Measurements from ENCODE around the gene CALM3.

The CALM3 gene

DNA sequence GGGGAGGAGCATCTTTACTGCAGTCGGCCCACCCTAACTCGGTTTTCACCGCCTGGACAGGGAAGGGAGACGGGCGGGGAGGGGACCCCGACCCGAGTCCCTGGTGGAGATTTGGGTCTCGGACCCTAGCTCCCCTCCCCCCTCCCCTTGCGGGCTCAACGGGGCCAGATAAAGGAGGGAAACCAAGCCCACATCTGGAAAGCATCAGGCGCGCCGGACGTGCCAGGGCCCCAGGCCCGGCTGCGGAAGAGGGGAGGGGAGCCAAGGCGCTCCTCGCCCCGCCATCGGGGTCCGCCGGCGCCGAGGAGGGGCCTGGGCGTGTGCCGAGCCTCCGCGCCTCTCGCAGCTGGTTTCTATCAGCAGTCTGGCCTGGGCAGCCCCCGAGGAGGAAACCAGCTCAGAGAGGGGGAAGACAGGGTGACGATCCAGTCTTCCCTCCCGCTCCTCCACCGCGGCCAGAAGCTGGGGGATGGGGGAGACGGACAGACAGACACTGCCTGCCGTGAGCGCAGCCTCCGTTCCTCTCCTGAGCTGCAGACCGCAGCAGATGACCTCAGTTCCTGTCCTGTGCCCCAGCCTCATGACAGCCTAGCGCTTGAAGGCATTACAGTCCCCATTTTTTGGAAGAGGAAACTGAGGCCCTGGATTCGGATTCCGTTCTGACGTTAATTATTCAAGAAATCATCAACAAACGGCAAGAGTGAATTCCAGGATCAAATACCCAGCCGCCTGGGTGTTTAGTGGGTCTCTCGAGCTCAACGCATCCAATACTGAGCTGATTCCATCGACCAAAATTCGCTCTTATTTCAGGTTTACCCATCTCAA lies 38.4 kb downstream of the CALM3 start:
- DNase-seq: peak in 2 of 3 experiments; percentile 66 to 68

DNA sequence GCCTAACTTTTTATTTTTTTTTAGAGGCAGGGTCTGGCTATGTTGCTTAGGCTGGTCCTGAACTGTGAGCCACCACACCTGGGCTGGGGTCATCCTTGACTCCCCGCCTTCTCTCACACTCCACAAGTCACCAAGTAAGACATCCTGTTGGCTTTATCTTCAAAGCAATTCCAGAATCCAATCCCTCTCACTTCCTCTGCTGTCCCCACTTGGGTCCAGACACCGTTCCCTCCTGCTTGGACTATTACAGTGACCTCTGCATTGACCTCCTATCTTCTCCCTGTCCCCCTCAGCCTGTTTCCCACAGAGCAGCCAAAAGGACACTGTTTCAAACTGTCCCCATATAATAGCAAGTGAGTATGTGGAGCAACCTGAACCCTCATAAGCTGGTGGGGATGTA lies 39.5 kb downstream of the CALM3 start:
- no peak for DNase-seq

DNA sequence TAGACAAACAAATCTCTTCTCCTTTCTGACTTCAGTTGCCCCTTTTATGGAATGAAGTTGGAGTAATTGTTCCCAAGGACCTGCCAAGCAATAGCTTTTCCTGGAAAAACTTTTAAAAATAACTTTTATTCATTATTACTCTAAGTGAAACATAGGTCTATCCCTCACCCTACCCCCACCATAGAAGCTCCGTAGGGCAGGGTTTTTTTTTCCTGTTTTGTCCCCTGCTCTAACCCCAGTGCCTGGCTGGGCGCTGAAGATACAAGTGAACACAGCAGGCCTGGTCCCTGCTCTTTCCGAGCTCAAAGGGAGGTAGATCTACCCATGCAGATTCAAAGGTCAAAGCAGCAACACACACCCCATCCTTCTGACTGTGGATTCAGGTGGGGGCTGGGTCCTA lies 43.6 kb downstream of the CALM3 start:
- DNase-seq: no peak

DNA sequence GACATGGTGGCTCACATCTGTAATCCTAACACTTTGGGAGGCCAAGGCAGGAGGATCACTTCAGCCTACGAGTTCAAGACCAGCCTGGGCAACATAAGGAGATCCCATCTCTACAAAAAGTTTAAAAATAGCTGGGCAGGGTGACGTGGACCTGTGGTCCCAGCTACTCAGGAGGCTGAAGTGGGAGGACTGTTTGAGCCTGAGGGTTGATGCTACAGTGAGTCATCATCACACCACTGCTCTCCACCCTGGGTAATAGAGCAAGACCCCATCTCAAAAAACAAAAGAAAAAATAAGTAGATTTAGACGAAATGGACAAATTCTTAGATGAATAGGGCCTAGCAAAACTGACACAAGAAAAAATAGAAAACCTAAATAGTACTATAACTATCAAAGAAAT lies 45.3 kb downstream of the CALM3 start:
- no peak for DNase-seq

DNA sequence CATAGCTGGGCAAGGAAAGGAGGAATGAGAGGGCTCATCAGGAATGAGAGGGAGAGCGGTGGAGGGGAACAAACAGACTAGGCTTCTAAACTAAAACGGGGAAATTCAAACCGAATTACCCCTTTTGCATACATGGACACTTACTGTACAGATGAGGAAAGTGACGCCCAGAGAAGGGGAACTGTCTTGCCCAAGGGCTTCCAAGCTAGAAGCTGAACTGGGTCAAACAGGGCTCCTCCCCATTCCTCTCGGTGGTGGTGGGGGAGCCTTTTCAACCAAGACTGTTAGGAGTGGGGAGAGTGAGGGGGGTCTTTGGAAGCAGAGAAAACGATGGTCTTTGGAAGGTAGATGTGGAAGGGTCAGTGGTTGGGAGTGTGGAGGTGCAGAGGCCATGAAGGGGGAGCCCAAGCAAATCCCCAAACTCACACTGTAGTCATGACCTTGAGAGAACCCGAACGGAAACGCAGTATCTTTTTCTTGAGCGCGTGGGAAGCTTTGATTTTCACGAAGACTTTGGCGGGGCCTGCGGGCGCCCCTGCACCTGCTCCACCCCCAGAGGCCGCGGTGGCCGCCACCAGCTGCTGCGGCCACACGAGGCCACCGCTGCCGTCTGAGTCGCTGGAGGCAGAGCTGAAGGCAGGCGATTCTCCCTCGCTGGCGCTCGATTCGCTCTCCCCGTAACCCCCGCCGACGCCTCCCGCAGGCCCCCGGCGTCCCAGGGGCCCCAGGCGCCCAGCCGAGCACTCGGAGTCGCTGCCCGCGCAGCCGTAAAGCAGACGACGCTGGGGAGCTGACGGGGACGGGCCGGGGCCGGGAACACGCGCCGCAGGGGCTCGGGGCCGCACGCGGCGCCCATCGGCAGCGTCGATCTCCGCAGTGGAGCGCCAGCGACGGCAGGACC lies 47.2 kb downstream of the CALM3 start:
- no peak for DNase-seq

DNA sequence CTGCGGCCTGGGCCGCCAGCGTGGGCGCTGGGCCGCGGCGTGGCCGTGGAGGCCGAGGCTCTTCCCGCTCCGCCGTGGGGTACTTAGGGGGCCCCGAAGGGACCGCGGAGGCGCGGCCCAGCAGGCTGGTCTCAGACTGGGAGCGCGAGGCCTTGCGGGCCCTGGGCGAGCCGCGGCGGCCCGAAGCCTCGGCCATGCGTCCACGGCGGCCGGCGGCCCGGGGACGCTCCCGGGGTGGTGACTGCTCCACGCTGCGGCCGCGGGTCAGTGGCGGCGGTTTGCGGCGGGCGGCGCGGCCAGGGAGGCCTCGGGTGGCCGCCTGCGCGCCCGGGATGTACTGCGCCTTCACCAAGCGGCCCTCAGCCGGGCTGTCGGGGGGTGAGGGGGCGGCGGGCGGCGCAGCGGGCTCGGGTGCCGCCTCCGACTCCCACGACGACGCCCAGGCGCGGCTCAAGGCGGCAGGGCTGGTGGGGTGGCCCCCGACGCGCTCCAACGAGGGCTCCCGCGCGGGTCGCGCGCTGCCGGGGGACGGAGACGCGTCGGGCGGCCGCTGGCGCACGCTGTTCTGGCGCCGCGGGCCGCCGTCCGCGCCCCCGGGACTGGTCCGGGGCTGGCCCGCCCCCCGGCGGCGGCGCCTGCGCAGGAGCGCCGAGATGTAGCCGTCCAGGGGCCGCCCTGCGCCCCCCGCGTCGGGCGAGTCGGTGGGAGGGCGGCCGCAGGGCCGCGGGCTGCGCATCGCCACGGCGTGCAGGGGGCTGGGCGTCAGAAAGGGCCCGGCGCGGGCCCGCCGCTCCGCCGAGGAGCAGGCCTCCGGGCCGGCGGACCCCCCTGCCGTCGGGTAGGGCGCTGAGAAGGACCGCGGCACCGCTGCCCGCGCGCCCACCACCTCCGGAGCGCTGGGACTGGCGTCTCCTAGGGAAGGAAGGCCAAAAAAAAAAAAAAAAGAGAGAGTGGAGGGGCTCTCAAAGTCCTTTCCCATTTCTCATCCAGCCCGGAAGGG lies 48.1 kb downstream of the CALM3 start:
- DNase-seq: no peak

DNA sequence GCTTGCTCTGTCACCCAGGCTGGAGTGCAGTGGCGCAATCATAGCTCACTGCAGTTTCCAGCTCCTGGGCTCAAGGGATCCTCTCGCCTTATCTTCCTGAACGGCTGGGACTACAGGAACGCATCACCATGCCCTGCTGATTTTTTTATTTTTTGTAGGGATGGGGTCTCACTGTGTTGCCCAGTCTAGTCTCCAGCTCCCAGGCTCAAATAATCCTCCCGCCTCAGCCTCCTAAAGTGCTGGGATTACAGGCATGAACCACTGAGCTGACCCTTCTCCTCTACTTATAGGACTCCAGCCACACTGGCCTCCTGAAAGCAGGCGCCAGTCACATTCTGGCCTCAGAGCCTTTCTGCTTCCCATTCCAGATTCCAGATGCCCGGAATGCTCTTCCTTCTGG lies 49.3 kb downstream of the CALM3 start:
- DNase-seq: no peak

DNA sequence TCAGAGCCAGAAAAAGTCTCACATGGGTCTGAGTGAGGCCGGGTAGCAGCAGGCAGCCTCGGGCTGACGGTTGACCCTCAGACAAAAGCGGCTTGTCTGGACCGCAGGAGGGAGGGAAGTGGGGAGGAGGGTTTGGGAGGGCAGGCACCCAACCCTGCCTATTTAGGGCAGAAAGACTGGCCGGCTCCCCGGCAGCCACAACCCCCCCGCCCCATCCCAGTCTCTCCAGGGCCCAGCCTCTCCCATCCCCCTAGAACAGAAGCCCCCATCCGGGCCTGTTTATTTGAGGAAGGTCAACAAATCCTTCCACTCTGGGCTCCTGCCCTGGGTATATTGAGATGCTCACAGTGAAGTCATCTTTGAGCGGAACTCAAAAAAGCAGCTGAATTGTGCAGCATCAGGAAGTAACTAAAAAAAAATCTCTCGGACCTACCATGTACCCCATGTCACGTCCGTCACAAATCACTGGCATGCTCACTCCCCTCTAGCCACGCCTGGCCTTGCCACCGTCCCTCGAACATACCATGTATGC lies 53.6 kb downstream of the CALM3 start:
- DNase-seq: no peak

DNA sequence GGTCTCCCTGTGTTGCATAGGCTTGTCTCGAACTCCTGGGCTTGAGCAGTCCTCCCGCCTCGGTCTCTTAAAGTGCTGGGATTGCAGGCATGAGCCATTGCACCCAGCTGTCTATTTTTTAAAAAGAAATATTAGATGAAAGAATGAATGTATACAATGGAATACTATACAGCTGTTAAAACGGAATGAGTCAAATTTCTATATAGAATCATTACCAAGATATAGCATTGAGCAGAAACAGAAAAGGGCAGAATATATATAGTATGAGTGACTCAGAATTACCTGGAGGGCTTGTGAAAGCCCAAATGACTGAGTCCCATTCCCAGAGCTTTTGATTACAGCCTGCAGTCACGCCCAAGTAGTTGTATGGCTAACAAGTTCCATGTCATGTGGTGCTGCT lies 55.4 kb downstream of the CALM3 start:
- no peak for DNase-seq

DNA sequence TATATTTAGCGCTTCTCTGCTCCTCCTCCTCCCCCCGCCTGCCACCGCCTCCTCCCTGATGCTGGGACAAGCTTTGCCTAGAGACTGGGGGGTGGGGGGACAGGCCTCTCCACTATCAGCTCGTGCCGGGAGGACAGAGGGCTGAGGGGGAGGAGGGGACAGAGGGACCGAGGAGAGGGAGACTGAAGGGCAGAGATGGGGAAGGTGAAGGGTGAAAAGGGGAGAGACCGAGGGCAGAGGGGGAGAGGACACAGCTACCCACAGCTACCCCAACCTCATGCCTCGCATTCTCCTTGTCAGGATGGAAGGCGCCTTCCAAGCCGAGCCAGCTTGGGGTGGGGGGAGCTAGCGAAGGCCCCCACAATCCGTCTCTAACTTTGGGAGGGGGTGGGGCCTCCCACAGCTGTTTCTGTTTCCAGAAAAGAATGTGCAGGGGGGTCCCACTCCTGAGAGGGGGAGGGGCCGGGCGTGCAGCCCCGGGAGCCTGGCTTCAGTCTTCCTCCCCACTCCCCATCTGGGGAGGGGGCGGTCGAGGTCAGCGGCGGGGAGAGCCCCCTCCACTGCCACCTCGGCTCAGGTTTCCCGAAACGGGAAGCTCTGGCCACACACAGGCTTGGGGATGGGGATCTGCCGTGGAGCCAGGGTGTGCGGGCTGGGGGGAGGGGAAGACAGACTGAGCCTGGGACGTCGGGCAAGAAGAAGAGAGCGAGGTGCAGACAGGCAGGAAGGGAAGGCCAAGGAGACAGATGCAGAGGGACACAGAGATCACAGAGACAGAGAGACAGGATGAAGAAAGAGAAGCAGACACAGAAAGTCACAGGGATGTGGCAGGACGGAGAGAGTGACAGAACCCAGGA lies 58.2 kb downstream of the CALM3 start:
- peak in 2 of 3 experiments; percentile 9 to 35 for DNase-seq

DNA sequence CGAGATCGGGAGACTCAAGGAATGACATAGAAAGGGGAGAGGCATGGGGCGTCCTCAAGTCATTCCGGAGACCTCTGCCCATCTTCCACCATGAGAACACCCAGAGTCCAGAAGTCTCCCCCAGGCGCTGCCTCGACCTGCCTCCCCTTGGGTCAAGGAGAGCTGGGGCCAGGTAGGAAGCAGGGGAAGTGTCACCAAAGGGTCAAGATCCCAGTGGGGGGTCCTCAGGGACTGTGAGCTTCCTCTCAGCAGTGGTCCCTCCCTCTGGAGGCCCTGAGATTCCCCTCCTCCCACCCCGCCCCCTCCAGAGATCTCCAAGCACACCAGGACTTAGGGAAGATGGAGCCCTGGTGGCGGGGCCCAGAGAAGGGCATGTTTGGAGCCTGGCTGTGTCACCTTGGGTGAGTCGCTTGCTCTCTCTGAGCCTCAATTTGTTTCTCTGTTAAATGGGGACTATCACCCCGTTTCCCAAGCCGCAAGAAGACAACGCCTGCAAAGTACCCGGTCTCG lies 58.9 kb downstream of the CALM3 start:
- DNase-seq: peak in 2 of 3 experiments; percentile 21 to 35

Measured in NCI-H1417 (cell line).